K562 (cell line): ENCODE data around the gene NUDCD3. TPM values are rescaled to one million over a fixed set of nuclear protein-coding genes. Genes with fewer than 3 reads are reported as not detected.
A peak's percentile ranks its signal among the peaks of the same experiment; 100 is the strongest.

Experiments
- ATF3 ChIP-seq, 2 experiments: fragments of 450-650 bp in 1 of 2; sonication (generic) in 1 of 2; formaldehyde crosslinking in 1 of 2; IDR thresholded peaks in 1 of 2; conservative IDR thresholded peaks in 1 of 2; 2 replicates each; pipeline versions ENCODE4 v1.6.1 to v1.8.1; 2016 to 2023; ENCODE audit warnings: mild to moderate bottlenecking in 2 of 2, moderate library complexity in 2 of 2, inconsistent platforms in 1 of 2, missing genetic modification reagents in 1 of 2
- E4F1 ChIP-seq: fragments of 250-450 bp; sonication (Bioruptor Pico); IDR thresholded peaks from 2 replicates; pipeline ENCODE4 v1.5.0; 2021; ENCODE audit warnings: mild to moderate bottlenecking, borderline replicate concordance
- MAFF ChIP-seq: IDR thresholded peaks from 2 replicates; pipeline ENCODE4 v1.6.1; 2012; ENCODE audit warnings: low read length, improper control_type of control experiment
- NELFE ChIP-seq: IDR thresholded peaks from 2 replicates; pipeline ENCODE4 v1.6.1; 2011; ENCODE audit warnings: mild to moderate bottlenecking; ENCODE audit not compliant: insufficient read depth, insufficient read length
- PTRF ChIP-seq: fragments of 450-650 bp; IDR thresholded peaks from 2 replicates; pipeline ENCODE4 v1.6.1; 2016; ENCODE audit warnings: mild to moderate bottlenecking, missing genetic modification characterization, missing compliant biosample characterization
- SMC3 ChIP-seq: conservative IDR thresholded peaks from 2 replicates; pipeline ENCODE4 v1.6.1; 2011; ENCODE audit warnings: low read depth, low read length, improper control_type of control experiment; ENCODE audit not compliant: insufficient read depth
- ZNF134 ChIP-seq: fragments of 250-450 bp; sonication (Bioruptor Pico); conservative IDR thresholded peaks from 2 replicates; pipeline ENCODE4 v1.4.0; 2020
- polyA plus RNA-seq, 8 experiments: library from polyadenylated mRNA; depleted of rRNA in 4 of 8; stranded (reverse) in 5 of 8; unstranded in 3 of 8; fragments of >200 nt; fragmentation: Nextera tagmentation in 2 of 8; fragmentation: Illumina TruSeq in 1 of 8; extraction: Ambion mirVana in 2 of 8; extraction: Trizol in 1 of 8; gene quantifications; 2 replicates each; pipeline versions ENCODE4 v1.2.1 to v1.2.3, GENCODE V29; 2011 to 2014; ENCODE audit warnings: inconsistent platforms in 1 of 8, missing spikeins in 1 of 8
- total RNA-seq, 7 experiments: library from RNA; depleted of rRNA in 6 of 7; stranded (reverse); fragments of >200 nt in 6 of 7; fragmentation: Illumina TruSeq in 2 of 7; extraction: Trizol in 2 of 7; gene quantifications; 2 replicates each; pipeline versions ENCODE4 v1.2.1 to v1.2.3, GENCODE V29; 2011 to 2021; ENCODE audit warnings: low replicate concordance in 1 of 7
- TF ChIP-seq, protein P1 (sequence below): fragments of 250-450 bp; sonication (Bioruptor Pico); IDR thresholded peaks from 2 replicates; pipeline ENCODE4 v1.4.0; 2020; ENCODE audit warnings: mild to moderate bottlenecking, moderate library complexity
- TF ChIP-seq, protein P2 (sequence below): fragments of 200-600 bp; sonication (generic); IDR thresholded peaks from one replicate; pipeline ENCODE4 v1.6.1; 2012; ENCODE audit warnings: mild to moderate bottlenecking, low read depth, low read length, inconsistent platforms

NUDCD3 gene
- total and polyA plus RNA-seq, 9 of the 15 experiments (the other 6 are each of a cell fraction or from before 2014, with no cell fraction given): 24.8 to 64.2 (median 42.6) TPM

- TF ChIP-seq, protein P1, sequence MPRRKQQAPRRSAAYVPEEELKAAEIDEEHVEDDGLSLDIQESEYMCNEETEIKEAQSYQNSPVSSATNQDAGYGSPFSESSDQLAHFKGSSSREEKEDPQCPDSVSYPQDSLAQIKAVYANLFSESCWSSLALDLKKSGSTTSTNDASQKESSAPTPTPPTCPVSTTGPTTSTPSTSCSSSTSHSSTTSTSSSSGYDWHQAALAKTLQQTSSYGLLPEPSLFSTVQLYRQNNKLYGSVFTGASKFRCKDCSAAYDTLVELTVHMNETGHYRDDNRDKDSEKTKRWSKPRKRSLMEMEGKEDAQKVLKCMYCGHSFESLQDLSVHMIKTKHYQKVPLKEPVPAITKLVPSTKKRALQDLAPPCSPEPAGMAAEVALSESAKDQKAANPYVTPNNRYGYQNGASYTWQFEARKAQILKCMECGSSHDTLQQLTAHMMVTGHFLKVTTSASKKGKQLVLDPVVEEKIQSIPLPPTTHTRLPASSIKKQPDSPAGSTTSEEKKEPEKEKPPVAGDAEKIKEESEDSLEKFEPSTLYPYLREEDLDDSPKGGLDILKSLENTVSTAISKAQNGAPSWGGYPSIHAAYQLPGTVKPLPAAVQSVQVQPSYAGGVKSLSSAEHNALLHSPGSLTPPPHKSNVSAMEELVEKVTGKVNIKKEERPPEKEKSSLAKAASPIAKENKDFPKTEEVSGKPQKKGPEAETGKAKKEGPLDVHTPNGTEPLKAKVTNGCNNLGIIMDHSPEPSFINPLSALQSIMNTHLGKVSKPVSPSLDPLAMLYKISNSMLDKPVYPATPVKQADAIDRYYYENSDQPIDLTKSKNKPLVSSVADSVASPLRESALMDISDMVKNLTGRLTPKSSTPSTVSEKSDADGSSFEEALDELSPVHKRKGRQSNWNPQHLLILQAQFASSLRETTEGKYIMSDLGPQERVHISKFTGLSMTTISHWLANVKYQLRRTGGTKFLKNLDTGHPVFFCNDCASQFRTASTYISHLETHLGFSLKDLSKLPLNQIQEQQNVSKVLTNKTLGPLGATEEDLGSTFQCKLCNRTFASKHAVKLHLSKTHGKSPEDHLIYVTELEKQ (CRISPR knock-in tag): no peak
- no peak for TF ChIP-seq NELFE
- TF ChIP-seq PTRF (tag): no peak
- no peak for TF ChIP-seq E4F1 (CRISPR knock-in tag)
- no peak for TF ChIP-seq ZNF134 (CRISPR knock-in tag)
- TF ChIP-seq MAFF: no peak
- no peak for TF ChIP-seq ATF3 (IDR thresholded peaks at IDR 0.05)
- TF ChIP-seq ATF3 (CRISPR knock-in tag; conservative IDR thresholded peaks at IDR 0.05): no peak
- TF ChIP-seq, protein P2, sequence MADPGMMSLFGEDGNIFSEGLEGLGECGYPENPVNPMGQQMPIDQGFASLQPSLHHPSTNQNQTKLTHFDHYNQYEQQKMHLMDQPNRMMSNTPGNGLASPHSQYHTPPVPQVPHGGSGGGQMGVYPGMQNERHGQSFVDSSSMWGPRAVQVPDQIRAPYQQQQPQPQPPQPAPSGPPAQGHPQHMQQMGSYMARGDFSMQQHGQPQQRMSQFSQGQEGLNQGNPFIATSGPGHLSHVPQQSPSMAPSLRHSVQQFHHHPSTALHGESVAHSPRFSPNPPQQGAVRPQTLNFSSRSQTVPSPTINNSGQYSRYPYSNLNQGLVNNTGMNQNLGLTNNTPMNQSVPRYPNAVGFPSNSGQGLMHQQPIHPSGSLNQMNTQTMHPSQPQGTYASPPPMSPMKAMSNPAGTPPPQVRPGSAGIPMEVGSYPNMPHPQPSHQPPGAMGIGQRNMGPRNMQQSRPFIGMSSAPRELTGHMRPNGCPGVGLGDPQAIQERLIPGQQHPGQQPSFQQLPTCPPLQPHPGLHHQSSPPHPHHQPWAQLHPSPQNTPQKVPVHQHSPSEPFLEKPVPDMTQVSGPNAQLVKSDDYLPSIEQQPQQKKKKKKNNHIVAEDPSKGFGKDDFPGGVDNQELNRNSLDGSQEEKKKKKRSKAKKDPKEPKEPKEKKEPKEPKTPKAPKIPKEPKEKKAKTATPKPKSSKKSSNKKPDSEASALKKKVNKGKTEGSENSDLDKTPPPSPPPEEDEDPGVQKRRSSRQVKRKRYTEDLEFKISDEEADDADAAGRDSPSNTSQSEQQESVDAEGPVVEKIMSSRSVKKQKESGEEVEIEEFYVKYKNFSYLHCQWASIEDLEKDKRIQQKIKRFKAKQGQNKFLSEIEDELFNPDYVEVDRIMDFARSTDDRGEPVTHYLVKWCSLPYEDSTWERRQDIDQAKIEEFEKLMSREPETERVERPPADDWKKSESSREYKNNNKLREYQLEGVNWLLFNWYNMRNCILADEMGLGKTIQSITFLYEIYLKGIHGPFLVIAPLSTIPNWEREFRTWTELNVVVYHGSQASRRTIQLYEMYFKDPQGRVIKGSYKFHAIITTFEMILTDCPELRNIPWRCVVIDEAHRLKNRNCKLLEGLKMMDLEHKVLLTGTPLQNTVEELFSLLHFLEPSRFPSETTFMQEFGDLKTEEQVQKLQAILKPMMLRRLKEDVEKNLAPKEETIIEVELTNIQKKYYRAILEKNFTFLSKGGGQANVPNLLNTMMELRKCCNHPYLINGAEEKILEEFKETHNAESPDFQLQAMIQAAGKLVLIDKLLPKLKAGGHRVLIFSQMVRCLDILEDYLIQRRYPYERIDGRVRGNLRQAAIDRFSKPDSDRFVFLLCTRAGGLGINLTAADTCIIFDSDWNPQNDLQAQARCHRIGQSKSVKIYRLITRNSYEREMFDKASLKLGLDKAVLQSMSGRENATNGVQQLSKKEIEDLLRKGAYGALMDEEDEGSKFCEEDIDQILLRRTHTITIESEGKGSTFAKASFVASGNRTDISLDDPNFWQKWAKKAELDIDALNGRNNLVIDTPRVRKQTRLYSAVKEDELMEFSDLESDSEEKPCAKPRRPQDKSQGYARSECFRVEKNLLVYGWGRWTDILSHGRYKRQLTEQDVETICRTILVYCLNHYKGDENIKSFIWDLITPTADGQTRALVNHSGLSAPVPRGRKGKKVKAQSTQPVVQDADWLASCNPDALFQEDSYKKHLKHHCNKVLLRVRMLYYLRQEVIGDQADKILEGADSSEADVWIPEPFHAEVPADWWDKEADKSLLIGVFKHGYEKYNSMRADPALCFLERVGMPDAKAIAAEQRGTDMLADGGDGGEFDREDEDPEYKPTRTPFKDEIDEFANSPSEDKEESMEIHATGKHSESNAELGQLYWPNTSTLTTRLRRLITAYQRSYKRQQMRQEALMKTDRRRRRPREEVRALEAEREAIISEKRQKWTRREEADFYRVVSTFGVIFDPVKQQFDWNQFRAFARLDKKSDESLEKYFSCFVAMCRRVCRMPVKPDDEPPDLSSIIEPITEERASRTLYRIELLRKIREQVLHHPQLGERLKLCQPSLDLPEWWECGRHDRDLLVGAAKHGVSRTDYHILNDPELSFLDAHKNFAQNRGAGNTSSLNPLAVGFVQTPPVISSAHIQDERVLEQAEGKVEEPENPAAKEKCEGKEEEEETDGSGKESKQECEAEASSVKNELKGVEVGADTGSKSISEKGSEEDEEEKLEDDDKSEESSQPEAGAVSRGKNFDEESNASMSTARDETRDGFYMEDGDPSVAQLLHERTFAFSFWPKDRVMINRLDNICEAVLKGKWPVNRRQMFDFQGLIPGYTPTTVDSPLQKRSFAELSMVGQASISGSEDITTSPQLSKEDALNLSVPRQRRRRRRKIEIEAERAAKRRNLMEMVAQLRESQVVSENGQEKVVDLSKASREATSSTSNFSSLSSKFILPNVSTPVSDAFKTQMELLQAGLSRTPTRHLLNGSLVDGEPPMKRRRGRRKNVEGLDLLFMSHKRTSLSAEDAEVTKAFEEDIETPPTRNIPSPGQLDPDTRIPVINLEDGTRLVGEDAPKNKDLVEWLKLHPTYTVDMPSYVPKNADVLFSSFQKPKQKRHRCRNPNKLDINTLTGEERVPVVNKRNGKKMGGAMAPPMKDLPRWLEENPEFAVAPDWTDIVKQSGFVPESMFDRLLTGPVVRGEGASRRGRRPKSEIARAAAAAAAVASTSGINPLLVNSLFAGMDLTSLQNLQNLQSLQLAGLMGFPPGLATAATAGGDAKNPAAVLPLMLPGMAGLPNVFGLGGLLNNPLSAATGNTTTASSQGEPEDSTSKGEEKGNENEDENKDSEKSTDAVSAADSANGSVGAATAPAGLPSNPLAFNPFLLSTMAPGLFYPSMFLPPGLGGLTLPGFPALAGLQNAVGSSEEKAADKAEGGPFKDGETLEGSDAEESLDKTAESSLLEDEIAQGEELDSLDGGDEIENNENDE: no peak
- TF ChIP-seq SMC3: peak; percentile 47
Observed at GRCh38 chr7:44375236-44375699, 115.2 kb downstream of the NUDCD3 start (continued).
